ENCODE results near the gene RNU1-3. TPM values are rescaled to one million over a fixed set of nuclear protein-coding genes. Genes with fewer than 3 reads are reported as not detected.
A peak's percentile ranks its signal among the peaks of the same experiment; 100 is the strongest.

The RNU1-3 gene
- total and polyA plus RNA-seq, 9 of the 15 experiments (the other 6 are each of a cell fraction or from before 2014, with no cell fraction given), result under 0.01 to 32,823 (median 2,538) TPM; not detected in 4

DNA sequence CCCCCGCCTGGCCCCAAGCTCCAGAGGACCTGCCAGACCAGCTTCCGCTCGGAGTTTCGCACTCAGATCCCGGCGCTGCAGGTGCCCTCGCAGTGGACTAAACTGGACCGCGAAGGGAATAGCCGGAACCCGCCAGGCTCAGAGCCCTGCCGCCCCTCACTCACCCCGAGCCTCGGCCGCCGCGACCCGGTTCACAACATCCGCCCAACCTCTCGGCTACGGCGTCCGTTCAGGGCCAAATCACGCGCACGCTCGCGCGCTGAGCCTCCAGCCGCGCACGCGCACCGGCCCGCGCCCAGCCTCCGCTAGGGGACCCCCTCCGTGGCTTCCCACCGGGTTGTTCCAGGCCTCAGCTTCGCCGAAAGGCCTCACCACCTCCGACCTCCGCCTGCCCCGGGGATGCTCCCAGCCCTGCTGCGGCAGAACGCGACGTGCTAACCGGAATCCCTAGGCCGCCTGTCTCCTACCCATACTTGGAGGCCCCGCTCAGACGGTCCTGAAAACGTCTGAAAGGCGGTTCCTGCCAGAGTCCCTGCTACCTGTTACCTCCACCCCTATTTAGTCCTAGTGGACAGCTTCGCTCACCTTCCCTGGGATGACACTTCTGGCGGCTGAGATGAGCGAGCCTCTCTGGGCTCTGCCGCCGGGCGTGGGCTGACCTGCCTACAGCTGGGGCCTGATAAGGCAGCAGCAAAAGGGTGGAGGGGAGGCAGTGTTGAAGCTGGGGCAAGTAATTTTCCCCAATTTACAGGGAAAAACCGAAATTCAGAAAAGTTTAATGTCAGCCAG is 22.1 kb downstream of the RNU1-3 start (continued):
- peak; percentile 96 for TF ChIP-seq NEUROD1 (IDR thresholded peaks at IDR 0.05; ENCODE audit: borderline replicate concordance, low read depth, low read length, partially characterized antibody)
- TF ChIP-seq, protein P1, sequence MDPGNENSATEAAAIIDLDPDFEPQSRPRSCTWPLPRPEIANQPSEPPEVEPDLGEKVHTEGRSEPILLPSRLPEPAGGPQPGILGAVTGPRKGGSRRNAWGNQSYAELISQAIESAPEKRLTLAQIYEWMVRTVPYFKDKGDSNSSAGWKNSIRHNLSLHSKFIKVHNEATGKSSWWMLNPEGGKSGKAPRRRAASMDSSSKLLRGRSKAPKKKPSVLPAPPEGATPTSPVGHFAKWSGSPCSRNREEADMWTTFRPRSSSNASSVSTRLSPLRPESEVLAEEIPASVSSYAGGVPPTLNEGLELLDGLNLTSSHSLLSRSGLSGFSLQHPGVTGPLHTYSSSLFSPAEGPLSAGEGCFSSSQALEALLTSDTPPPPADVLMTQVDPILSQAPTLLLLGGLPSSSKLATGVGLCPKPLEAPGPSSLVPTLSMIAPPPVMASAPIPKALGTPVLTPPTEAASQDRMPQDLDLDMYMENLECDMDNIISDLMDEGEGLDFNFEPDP (CRISPR knock-in tag; IDR thresholded peaks at IDR 0.05), result peak; percentile 86
- TF ChIP-seq, protein P2, sequence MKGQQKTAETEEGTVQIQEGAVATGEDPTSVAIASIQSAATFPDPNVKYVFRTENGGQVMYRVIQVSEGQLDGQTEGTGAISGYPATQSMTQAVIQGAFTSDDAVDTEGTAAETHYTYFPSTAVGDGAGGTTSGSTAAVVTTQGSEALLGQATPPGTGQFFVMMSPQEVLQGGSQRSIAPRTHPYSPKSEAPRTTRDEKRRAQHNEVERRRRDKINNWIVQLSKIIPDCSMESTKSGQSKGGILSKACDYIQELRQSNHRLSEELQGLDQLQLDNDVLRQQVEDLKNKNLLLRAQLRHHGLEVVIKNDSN (CRISPR knock-in tag; IDR thresholded peaks at IDR 0.05), result peak; percentile 71
- peak in 1 of 2 experiments; percentile 61; a peak in 1 of 4 replicates for TF ChIP-seq TRIM24 (IDR thresholded peaks at IDR 0.05)
- TF ChIP-seq KDM4B (IDR thresholded peaks at IDR 0.05; ENCODE audit: borderline replicate concordance in 2 of 2, low read depth in 1 of 2), result peak in 1 of 2 experiments; percentile 90; a peak in 1 of 4 replicates
- peak; percentile 97 to 99 for TF ChIP-seq MAZ (CRISPR knock-in tag; conservative IDR thresholded peaks at IDR 0.05 in 1 of 2, IDR thresholded peaks at IDR 0.05 in 1 of 2)
- TF ChIP-seq POLR2B (IDR thresholded peaks at IDR 0.05; ENCODE audit: low read depth, partially characterized antibody), result peak; percentile 90
- TF ChIP-seq TEAD4 (IDR thresholded peaks at IDR 0.05; ENCODE audit: low read length), result peak; percentile 72; the same call in 1 of the 2 replicates
- peak; percentile 85; the same call in 1 of the 2 replicates for TF ChIP-seq TEAD4 (CRISPR knock-in tag; IDR thresholded peaks at IDR 0.05; ENCODE audit: borderline replicate concordance)
- peak; percentile 99 for TF ChIP-seq NRF1 (conservative IDR thresholded peaks at IDR 0.05 in 1 of 2, IDR thresholded peaks at IDR 0.05 in 1 of 2)
- TF ChIP-seq, protein P3, sequence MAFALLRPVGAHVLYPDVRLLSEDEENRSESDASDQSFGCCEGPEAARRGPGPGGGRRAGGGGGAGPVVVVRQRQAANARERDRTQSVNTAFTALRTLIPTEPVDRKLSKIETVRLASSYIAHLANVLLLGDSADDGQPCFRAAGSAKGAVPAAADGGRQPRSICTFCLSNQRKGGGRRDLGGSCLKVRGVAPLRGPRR (CRISPR knock-in tag; IDR thresholded peaks at IDR 0.05), result peak; percentile 89; the same call in 1 of the 2 replicates
- TF ChIP-seq, protein P4, sequence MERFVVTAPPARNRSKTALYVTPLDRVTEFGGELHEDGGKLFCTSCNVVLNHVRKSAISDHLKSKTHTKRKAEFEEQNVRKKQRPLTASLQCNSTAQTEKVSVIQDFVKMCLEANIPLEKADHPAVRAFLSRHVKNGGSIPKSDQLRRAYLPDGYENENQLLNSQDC (CRISPR knock-in tag; IDR thresholded peaks at IDR 0.05), result peak; percentile 63
- TF ChIP-seq ZFPM2 (CRISPR knock-in tag; IDR thresholded peaks at IDR 0.05), result peak; percentile 13; the same call in 1 of the 2 replicates
- TF ChIP-seq BCL6 (CRISPR knock-in tag; IDR thresholded peaks at IDR 0.05), result peak; percentile 62; the same call in 1 of the 2 replicates
- peak; percentile 85 for TF ChIP-seq JUND (IDR thresholded peaks at IDR 0.05; ENCODE audit: borderline replicate concordance, low read depth, low read length)
- TF ChIP-seq JUND (tag; IDR thresholded peaks at IDR 0.05; ENCODE audit: borderline replicate concordance, low read depth, low read length), result peak; percentile 80; the same call in 1 of the 3 replicates
- TF ChIP-seq, protein P5, sequence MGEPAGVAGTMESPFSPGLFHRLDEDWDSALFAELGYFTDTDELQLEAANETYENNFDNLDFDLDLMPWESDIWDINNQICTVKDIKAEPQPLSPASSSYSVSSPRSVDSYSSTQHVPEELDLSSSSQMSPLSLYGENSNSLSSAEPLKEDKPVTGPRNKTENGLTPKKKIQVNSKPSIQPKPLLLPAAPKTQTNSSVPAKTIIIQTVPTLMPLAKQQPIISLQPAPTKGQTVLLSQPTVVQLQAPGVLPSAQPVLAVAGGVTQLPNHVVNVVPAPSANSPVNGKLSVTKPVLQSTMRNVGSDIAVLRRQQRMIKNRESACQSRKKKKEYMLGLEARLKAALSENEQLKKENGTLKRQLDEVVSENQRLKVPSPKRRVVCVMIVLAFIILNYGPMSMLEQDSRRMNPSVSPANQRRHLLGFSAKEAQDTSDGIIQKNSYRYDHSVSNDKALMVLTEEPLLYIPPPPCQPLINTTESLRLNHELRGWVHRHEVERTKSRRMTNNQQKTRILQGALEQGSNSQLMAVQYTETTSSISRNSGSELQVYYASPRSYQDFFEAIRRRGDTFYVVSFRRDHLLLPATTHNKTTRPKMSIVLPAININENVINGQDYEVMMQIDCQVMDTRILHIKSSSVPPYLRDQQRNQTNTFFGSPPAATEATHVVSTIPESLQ (CRISPR knock-in tag; IDR thresholded peaks at IDR 0.05), result peak; percentile 97
